GM19193 (cell line): Measurements from ENCODE around the gene ATP5PF.
A peak's percentile ranks its signal among the peaks of the same experiment; 100 is the strongest.

ENCODE experiments used
- POLR2A ChIP-seq: IDR thresholded peaks from 4 replicates; pipeline ENCODE4 v1.6.1; 2011; ENCODE audit not compliant: insufficient read depth, insufficient read length; ENCODE audit errors: extremely low read depth

Gene ATP5PF

DNA sequence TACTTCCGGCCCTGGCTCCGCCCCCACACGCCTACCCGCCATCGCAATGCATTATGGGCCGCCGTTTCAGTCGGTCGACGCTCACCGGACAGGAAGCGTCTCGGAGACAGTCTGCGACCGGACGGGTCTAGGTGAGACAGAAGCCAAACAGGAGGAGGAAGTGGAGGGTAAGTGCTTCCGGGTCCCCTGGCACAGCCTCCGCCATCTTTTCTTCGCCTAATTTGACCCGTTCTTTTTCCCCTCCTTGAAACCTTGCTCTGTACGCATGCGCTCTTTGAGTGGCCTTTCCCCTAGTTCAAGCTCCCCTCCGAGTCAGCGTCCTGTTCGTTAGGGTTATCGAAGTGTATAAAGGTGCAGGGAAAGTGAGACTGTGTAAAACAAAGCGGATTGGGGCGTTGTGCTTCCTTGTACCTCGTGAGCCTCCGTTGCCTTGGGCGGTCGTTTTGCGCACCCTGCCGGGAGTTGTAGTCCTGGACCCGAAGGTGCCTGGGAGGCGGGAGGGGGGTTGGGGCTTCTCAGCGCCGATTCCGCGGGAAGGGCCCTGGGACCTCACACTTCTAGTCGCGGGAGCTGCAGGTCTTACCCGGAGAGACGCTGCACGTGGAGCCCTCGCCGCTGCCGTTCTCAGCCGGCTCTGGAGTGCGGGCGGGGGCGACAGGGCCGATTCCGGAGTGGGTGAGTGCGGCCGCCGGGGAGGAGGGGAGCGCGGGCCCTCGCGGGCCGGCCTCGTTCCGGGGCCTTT lies at the start of gene ATP5PF, which contains the start of gene GABPA:
Gene ATP5PF (minus strand): TSS at position 1 of the 742 bp plus-strand sequence. CDS start 5,110 bp downstream, outside the sequence.
Gene GABPA (plus strand): TSS at position 69 of the 742 bp plus-strand sequence. CDS start 6,627 bp downstream, outside the sequence.
- peak; percentile 41 for TF ChIP-seq POLR2A

DNA sequence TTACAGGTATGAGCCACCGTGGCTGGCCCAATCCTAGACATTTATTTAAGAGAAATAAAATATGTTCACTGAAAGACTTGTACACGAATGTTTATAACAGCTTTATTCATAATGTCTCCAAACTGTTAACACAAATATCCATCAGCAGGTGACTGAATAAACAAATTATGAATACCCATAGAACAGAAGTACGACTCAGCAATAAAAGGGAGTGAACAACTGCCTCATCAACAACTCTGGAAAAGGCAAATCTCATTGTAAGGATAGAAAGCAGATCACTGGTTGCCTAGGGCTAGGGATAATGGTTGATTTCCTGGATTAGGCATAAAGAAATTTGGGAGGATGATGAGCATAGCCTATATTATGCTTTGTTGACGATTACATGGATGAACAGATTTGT lies 41.7 kb upstream of the ATP5PF start:
- no peak for TF ChIP-seq POLR2A

GRCh38 chr21:25772686-25773085 lies 38.0 kb upstream of the ATP5PF start:
- TF ChIP-seq POLR2A = no peak

- no peak for TF ChIP-seq POLR2A
Observed at GRCh38 chr21:25767921-25768320, 33.2 kb upstream of the ATP5PF start.

DNA sequence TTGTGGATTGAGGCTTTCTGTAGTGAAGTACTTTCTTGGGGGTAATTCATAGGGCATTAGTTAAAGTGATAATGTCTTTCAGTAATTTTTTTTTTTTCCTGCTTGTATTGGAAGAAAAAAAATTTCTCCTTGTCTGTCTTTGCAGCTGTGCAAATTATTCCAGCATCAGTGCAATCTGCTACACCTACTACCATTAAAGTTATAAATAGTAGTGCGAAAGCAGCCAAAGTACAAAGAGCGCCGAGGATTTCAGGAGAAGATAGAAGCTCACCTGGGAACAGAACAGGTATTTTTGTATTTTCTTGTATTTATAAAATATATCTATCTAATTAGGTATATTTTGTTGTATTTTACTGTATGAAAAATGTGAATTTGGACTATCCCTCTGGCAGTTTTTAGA lies 29.4 kb upstream of the ATP5PF start:
- no peak for TF ChIP-seq POLR2A

DNA sequence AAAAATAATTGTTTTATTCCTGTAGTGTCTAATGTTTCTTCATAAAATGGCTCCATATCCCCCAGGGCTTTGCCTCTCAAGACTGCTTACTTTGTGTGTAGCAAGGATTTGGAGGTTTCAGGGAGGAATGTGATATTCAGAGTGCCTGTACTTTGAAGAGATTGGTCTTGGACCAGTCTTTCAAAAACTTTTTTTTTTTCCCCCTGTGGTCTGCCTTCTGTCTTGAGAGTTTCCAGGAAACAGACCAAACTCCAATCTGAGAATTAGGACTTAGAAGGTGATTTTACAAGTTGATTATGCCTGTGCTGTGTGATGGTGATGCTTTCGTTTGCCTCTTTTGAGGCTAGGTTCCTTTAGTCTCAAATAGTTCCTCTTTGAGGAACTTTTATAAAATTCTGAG lies 26.0 kb upstream of the ATP5PF start:
- TF ChIP-seq POLR2A = no peak

DNA sequence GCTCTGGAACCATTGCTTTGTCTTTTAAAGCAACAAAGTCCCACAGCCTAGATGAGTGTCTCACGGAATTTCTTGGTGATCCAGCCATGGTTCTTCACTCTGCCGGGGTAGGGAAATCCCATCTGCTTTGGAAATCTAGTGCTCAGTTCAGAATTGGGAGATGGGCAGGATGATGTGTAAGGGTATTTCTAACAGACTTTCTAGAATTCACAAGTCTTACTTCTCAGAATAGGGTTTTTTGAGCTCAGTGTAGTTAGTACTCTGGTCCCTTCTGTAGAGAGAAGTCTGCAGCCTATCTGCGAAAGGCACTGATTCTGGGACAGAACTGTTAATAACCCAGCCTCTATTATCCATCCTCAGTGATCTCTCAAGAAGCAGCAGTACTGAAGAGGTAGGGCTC lies 25.4 kb upstream of the ATP5PF start:
- no peak for TF ChIP-seq POLR2A

- no peak for TF ChIP-seq POLR2A
Observed at GRCh38 chr21:25759573-25759972, 24.9 kb upstream of the ATP5PF start.

DNA sequence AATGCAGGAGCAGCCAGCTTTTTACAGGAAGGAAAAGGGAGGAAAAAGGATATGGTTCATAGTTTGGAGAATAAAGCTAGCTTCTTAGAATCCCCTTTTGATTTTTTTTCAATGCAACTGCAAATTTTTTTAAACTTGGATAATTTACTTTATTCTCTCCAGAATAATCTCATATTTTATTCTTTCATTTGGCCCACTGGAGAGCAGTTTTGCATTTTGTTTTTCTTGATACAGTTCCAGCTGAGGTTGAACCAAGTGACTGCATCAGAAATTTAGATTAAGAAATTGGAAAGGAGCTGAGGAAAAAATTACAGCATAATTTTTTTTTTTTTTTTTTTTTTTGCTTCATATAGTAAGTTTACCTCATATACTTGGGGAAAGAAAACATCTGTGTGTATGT lies 22.8 kb upstream of the ATP5PF start:
- no peak for TF ChIP-seq POLR2A

GRCh38 chr21:25756190-25756932 lies 21.7 kb upstream of the ATP5PF start:
- no peak for TF ChIP-seq POLR2A

- no peak for TF ChIP-seq POLR2A
Observed at GRCh38 chr21:25752416-25752815, 17.7 kb upstream of the ATP5PF start.

DNA sequence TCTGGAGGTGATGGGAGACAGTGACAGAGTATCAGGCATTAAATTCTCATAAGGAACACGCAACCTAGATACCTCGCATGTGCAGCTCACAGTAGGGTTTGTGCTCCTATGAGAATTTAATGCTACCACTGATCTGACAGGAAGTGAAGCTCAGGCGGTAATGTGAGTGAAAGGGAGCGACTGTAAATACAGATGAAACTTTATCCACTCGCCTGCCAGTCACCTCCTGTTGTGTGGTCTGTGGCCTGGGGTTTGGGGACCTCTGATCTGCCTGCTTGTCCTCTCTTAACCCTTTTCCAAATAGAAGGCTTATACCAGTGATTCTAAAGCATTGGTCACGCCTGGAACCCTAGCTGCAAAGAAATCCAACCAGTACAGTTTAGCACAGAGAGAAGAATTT lies 15.4 kb upstream of the ATP5PF start:
- TF ChIP-seq POLR2A = no peak

DNA sequence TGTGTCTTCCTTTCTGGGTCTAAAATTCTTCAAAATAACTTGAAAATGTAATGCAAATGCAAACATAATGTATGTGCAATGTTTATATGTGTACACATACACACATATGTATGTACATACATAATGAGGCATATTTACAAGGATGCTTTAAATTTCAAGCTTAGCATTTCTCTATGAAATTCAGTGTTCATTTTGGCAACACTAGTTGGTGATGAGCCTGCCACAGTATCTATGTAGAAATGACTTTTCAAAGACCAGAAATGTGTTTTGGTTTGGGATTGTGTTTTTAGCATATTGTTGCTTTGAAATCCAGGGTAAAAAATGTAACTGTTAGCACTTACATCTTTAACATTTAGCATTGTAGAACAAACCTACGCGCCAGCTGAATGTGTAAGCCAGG lies 10.2 kb upstream of the ATP5PF start:
- no peak for TF ChIP-seq POLR2A

GRCh38 chr21:25742900-25743299 lies 8.2 kb upstream of the ATP5PF start:
- no peak for TF ChIP-seq POLR2A

DNA sequence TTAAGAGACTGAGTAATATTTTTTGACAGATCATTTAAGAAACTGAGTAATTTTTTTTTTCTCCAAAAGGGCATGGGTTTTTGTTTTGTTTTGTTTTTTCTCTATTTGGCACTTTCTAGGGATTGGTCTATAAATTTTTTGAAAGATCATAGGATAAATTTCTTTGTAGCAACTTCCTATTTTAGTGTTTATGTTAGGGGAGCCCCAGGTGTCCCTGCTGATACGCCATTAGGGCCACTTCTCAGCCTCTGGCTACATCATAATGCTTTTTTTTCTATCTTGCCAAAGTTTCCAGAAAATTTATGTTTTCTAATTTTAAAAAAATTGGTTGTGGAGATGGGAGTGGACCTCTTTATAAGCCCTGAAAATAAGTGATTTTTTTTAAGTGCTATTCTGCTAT lies 2.7 kb upstream of the ATP5PF start:
- no peak for TF ChIP-seq POLR2A

DNA sequence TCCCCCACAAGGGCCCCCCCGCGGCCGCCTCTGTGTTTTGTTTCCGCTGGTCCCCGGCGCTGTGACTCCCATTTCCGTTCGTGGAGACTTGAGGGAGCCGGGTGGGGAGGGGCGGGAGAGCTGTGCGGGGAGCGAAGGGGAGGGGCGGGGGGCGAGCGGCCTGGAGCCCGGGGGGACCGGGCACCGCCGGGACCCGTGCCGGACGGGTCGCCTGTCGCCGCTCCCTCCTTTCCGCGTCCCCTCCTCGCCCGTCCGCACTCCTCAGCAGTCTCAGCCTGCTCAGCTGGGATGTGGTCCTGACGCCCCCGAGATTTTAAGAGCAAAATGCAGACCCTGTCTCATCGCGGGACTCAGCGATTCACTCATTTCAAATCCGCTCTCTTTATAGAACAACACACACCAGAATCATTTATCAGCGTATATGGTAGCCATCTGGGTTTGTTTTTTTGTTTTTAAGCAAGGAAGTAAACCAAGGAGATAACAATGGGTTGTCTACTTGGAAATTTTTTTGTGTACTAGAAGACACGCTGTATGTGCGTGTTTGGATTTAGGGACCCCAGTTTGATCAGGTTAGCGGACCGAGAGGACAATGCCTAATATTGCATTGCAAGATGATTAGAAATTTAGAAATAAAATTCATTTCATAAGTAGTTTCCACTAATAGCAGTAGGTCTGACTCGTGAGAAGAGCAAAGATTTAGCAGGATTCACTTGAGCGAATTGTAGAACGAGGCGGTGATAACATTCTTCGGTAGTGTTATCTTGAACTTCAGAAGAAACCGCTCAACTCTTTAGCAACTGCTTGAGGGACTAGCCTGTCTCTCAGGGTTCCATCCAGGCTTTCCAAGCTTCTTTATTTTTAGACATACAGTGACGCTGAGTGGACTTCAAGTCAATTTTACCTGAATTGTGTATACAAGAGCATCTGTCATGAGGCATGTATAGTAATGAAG lies 1.2 kb upstream of the ATP5PF start:
- TF ChIP-seq POLR2A = no peak

DNA sequence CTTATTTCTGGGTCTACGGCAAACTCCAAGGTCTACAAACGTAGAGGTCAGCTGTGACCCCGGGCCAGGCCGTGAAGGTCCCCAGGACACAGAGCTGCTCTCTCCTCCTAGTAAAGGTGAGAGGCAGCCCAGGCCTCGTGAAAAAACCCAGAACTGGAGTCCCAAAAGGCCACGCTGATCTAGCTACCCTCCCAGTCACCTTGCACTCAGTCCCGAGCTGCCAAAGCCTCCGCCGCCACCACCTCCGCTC lies 125 bp downstream of the ATP5PF start:
- peak; percentile 91 for TF ChIP-seq POLR2A
